Right cardiac atrium (tissue), 5 donors: ENCODE data around the gene CRTC3. TPM values are rescaled to one million over a fixed set of nuclear protein-coding genes. Genes with fewer than 3 reads are reported as not detected.
A peak's percentile ranks its signal among the peaks of the same experiment; 100 is the strongest.
"Not testable (repeated sequence)": the region's sequence is repeated elsewhere in the genome, so short reads cannot be mapped to it uniquely, and the experiment has no call there.

ENCODE experiments used
- ATAC-seq, 2 donors: fragments of 200-7000 bp; cut with Tn5 transposase; one replicate each; pipeline versions ENCODE4 v1.8.0 to v1.9.1; 2020; ENCODE audit warnings: moderate library complexity in 2 of 2, mild to moderate bottlenecking in 1 of 2
- DNase-seq, 3 donors: peaks; one replicate each; pipeline ENCODE4 v3.0.0-alpha.2; 2020
- H3K27ac ChIP-seq: one replicate; pipeline ENCODE4 v1.5.1; 2013; ENCODE audit warnings: mild to moderate bottlenecking, low read length, control low read depth, moderate library complexity
- H3K27me3 ChIP-seq: one replicate; pipeline ENCODE4 v1.6.1; 2013; ENCODE audit not compliant: control insufficient read depth, insufficient read depth
- H3K4me1 ChIP-seq: one replicate; pipeline ENCODE4 v1.6.1; 2013; ENCODE audit warnings: low read length; ENCODE audit not compliant: control insufficient read depth, insufficient read depth
- H3K4me3 ChIP-seq: one replicate; pipeline ENCODE4 v1.5.1; 2013; ENCODE audit warnings: low read length, control low read depth
- H3K9me3 ChIP-seq: one replicate; pipeline ENCODE4 v1.6.1; 2013; ENCODE audit warnings: low read length; ENCODE audit not compliant: control insufficient read depth
- WGBS: extraction: QIAGEN DNeasy Blood & Tissue Kit; methylation state at CpG from one replicate; pipeline ENCODE4 v1.1.7; 2013; 5-methylcytosine and 5-hydroxymethylcytosine counted together
- intact Hi-C, 4 donors: fragments of 100-400 bp; cut with DNase I; formaldehyde crosslinking; loops; one replicate each; pipeline versions ENCODE4 v1.11.0 to v1.14.0; 2022 to 2023
- polyA plus RNA-seq: library from polyadenylated mRNA; stranded (reverse); fragments of 200-250 nt; gene quantifications from one replicate; pipeline ENCODE4 v1.2.3, GENCODE V29; 2013
- total RNA-seq, 4 donors: library from RNA; stranded (reverse); fragmentation: NEBNext Ultra II Directional; extraction: Animal tissue kit (Norgen Biotek cat#: 25700); gene quantifications; one replicate each; pipeline ENCODE4 v1.2.1, GENCODE V29; 2021
- donor health status: healthy with polysubstance abuse.
- donor health status: DM: no; HTN: yes; CAD: no.
- donor health status: DM: no; HTN: no; CAD: no.
- donor health status: DM: no; HTN: yes; CAD: no; lungs with severe emphysema.
- donor health status: DM: yes; HTN: yes; CAD: no.

Gene CRTC3
- total and polyA plus RNA-seq, 5 donors, result 15.1 to 35.5 (median 30.4) TPM

- Histone ChIP-seq H3K4me3 (peak overlapping the region; percentile 72), H3K27me3 (no peaks in the 10 kb centered on the region), H3K27ac (no peak overlapping the region), H3K4me1 (no peaks in the 10 kb centered on the region), H3K9me3 (no peaks in the 10 kb centered on the region)
- DNase-seq, result no peak
- intact Hi-C loops, result no loop called here
- ATAC-seq, result no peak
- WGBS, result 91% methylated on average over 14 of the region's 14 CpGs
These were observed 136.6 kb downstream of the CRTC3 start for GRCh38 chr15:90666135-90666909.

DNA sequence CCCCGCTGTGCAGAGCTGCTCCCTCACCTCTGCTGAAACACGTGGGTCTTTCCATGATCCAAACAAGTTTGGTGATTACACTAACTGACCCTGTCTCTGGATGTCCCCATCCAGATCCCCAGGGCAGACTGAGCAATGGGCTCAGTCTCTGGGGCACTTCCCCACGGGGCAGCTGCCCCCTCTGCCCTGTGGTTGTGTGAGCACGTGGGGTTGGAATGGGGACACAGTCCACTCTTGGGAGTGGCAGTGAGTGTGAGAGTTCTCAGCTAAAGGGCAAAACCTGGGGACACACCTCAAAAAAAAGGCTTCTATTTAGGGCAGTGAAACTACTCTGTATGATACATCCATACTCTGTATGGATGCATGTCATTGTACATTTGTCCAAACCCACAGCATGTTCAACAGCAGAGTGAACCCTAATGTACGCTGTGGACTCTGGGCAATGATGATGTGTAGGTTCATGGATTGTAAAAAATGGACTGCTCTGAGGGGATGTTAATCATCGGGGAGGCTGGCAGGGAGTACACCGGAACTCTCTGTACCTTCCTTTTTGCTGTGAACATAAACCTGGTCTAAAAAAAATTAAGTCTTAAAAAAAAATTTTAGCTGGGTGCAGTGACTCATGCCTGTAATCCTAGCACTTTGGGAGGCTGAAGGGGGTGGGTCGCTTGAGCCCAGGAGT, 137.5 kb downstream of the CRTC3 start:
- H3K4me3 ChIP-seq, result no peak overlapping the region
- no peaks in the 10 kb centered on the region for H3K4me1 ChIP-seq
- ATAC-seq (no peak), DNase-seq (no peak)
- intact Hi-C loops, result no loop called here
- H3K9me3 ChIP-seq, result no peaks in the 10 kb centered on the region
- no peaks in the 10 kb centered on the region for H3K27me3 ChIP-seq
- 88% methylated on average over 8 of the region's 8 CpGs for WGBS
- no peak overlapping the region for H3K27ac ChIP-seq

GRCh38 chr15:90667755-90668345, 138.1 kb downstream of the CRTC3 start:
- H3K4me1 ChIP-seq, H3K9me3 ChIP-seq, DNase-seq, H3K27me3 ChIP-seq, intact Hi-C loops, H3K4me3 ChIP-seq, H3K27ac ChIP-seq, ATAC-seq: not testable (repeated sequence)
- WGBS, result 89% methylated on average over 7 of the region's 7 CpGs

DNA sequence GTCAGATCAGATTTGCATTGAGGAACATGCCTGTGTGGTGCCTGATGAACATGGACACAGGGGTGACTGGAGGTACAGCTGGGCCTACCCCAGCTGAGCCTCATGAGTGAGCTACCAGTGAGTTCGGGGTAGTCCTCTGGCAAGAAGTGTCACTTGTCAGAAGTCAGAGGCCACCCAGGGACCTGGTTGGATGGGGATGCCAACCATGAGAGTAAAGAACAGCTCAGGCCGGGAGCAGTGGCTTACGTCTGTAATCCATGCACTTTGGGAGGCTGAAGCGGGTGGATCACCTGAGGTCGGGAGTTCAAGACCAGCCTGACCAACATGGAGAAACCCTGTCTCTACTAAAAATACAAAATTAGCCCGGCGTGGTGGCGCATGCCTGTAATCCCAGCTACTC, 140.9 kb downstream of the CRTC3 start:
- WGBS, result 96% methylated on average over 8 of the region's 8 CpGs
- H3K4me3 ChIP-seq, H3K27me3 ChIP-seq, H3K9me3 ChIP-seq, DNase-seq, intact Hi-C loops, ATAC-seq, H3K4me1 ChIP-seq, H3K27ac ChIP-seq: not testable (repeated sequence)

- no peak overlapping the region for H3K27ac ChIP-seq
- H3K27me3 ChIP-seq, result no peaks in the 10 kb centered on the region
- H3K4me1 ChIP-seq, result no peaks in the 10 kb centered on the region
- no peaks in the 10 kb centered on the region for H3K9me3 ChIP-seq
- DNase-seq, result no peak
- 83% methylated on average over 4 of the region's 4 CpGs for WGBS
- intact Hi-C loops, result no loop called here
- ATAC-seq, result no peak
- H3K4me3 ChIP-seq, result no peak overlapping the region
These were observed 141.5 kb downstream of the CRTC3 start for GRCh38 chr15:90671216-90671615.

DNA sequence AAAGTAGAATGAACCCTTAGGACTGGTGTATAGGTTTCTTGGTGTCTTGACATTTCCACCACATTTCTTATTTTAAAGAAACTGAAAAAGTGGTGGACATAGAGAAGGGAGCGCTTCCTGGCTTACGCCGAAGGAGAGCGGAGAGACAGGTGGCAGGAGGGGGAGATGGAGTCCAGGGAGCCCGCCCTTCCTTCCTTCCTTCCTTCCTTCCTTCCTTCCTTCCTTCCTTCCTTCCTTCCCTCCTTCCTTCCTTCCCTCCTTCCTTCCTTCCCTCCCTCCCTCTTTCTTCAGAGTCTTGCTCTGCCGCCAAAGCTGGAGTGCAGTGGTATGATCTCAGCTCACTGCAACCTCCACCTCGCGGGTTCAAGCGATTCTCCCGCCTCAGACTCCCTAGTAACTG, 143.6 kb downstream of the CRTC3 start:
- H3K4me3 ChIP-seq, H3K27ac ChIP-seq, H3K4me1 ChIP-seq, ATAC-seq, H3K9me3 ChIP-seq, H3K27me3 ChIP-seq, DNase-seq, intact Hi-C loops: not testable (repeated sequence)
- 95% methylated on average over 10 of the region's 10 CpGs for WGBS

DNA sequence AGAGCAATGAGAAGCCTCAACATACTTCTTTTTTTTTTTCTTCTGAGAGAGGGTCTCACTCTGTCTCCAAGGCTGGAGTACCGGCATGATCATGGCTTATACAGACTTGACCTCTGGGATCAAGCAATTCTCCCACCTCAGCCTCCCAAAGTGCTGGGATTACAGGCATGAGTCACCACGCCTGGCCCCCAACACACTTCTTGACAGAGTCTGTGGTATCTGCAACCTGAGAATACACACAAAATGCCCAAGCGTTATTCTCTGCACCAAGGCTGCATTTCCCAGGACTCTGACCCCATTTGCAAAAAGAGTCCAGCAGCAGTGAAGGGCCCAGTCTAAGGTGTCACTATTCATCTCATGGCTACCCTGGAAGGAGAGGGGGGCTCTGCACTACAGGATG, 144.8 kb downstream of the CRTC3 start:
- WGBS, result 87% methylated on average over 3 of the region's 3 CpGs
- DNase-seq (no peak), ATAC-seq (no peak)
- no peaks in the 10 kb centered on the region for H3K27me3 ChIP-seq
- intact Hi-C loops, result no loop called here
- H3K4me1 ChIP-seq, result no peaks in the 10 kb centered on the region
- H3K9me3 ChIP-seq, result no peaks in the 10 kb centered on the region
- H3K4me3 ChIP-seq, result no peak overlapping the region
- H3K27ac ChIP-seq, result no peak overlapping the region

GRCh38 chr15:90675464-90675863, 145.7 kb downstream of the CRTC3 start:
- no peak overlapping the region for H3K27ac ChIP-seq
- no peak for ATAC-seq
- H3K4me3 ChIP-seq, result no peak overlapping the region
- WGBS, result 85% methylated on average over 5 of the region's 5 CpGs
- H3K27me3 ChIP-seq, result no peaks in the 10 kb centered on the region
- intact Hi-C loops, result no loop called here
- no peak for DNase-seq
- H3K4me1 ChIP-seq, result peaks cover 2% of the 10 kb centered on the region
- no peaks in the 10 kb centered on the region for H3K9me3 ChIP-seq

- no peaks in the 10 kb centered on the region for H3K9me3 ChIP-seq
- H3K4me3 ChIP-seq, result no peak overlapping the region
- intact Hi-C loops, result no loop called here
- WGBS, result 86% methylated on average over 12 of the region's 12 CpGs
- H3K27ac ChIP-seq, result no peak overlapping the region
- ATAC-seq, result no peak
- DNase-seq, result no peak
- H3K4me1 ChIP-seq, result peaks cover 5% of the 10 kb centered on the region
- H3K27me3 ChIP-seq, result no peaks in the 10 kb centered on the region
These were observed 148.4 kb downstream of the CRTC3 start for GRCh38 chr15:90677807-90678790.

- no peaks in the 10 kb centered on the region for H3K27me3 ChIP-seq
- peak overlapping the region; percentile 56 for H3K27ac ChIP-seq
- intact Hi-C loops, result no loop called here
- H3K4me3 ChIP-seq, result no peak overlapping the region
- DNase-seq (no peak), ATAC-seq (no peak)
- H3K4me1 ChIP-seq, result peaks cover 5% of the 10 kb centered on the region
- WGBS, result 82% methylated on average over 3 of the region's 3 CpGs
- no peaks in the 10 kb centered on the region for H3K9me3 ChIP-seq
These were observed 150.2 kb downstream of the CRTC3 start for GRCh38 chr15:90679959-90680358.
